HG03442 (cell line): Measurements from ENCODE around the gene TENM4.

Experiments
- ATAC-seq: cut with Tn5 transposase; IDR thresholded peaks from one replicate; pipeline ENCODE4 v1.9.1; 2021; ENCODE audit warnings: mild to moderate bottlenecking, moderate library complexity; ENCODE audit not compliant: unreplicated experiment

TENM4 gene

GRCh38 chr11:79393362-79394043 is 47.3 kb downstream of the TENM4 start:
- no peak for ATAC-seq

GRCh38 chr11:79392161-79392560 is 48.7 kb downstream of the TENM4 start:
- no peak for ATAC-seq

GRCh38 chr11:79390923-79391322 is 49.9 kb downstream of the TENM4 start:
- no peak for ATAC-seq

- ATAC-seq = no peak
Observed at GRCh38 chr11:79390477-79390876, 50.4 kb downstream of the TENM4 start.

- ATAC-seq = no peak
Observed at GRCh38 chr11:79388201-79388600, 52.6 kb downstream of the TENM4 start.

GRCh38 chr11:79383874-79384273 is 57.0 kb downstream of the TENM4 start:
- no peak for ATAC-seq

- ATAC-seq = no peak
Observed at GRCh38 chr11:79382301-79383050, 58.4 kb downstream of the TENM4 start.

- ATAC-seq = no peak
Observed at GRCh38 chr11:79381036-79381435, 59.8 kb downstream of the TENM4 start.

- ATAC-seq = no peak
Observed at GRCh38 chr11:79377406-79377805, 63.4 kb downstream of the TENM4 start.

- ATAC-seq = no peak
Observed at GRCh38 chr11:79375818-79376550, 64.8 kb downstream of the TENM4 start.

- no peak for ATAC-seq
Observed at GRCh38 chr11:79374727-79375126, 66.1 kb downstream of the TENM4 start.

- no peak for ATAC-seq
Observed at GRCh38 chr11:79371724-79372123, 69.1 kb downstream of the TENM4 start.

GRCh38 chr11:79371152-79371551 is 69.7 kb downstream of the TENM4 start:
- ATAC-seq = no peak

- ATAC-seq = no peak
Observed at GRCh38 chr11:79369055-79369454, 71.8 kb downstream of the TENM4 start.

- ATAC-seq = no peak
Observed at GRCh38 chr11:79367844-79368243, 73.0 kb downstream of the TENM4 start.

- ATAC-seq = no peak
Observed at GRCh38 chr11:79366218-79366617, 74.6 kb downstream of the TENM4 start.

- ATAC-seq = no peak
Observed at GRCh38 chr11:79363861-79364378, 76.9 kb downstream of the TENM4 start.

GRCh38 chr11:79363256-79363655 is 77.6 kb downstream of the TENM4 start:
- ATAC-seq = no peak

GRCh38 chr11:79362821-79363220 is 78.0 kb downstream of the TENM4 start:
- ATAC-seq = no peak

GRCh38 chr11:79362206-79362757 is 78.5 kb downstream of the TENM4 start:
- no peak for ATAC-seq

GRCh38 chr11:79358258-79358657 is 82.6 kb downstream of the TENM4 start:
- ATAC-seq = no peak
